Panc1 (cell line): Measurements from ENCODE around the gene OLFML1.

Source experiments
- CTCF ChIP-seq: fragments of 450-650 bp; IDR thresholded peaks from 2 replicates; pipeline ENCODE4 v1.5.1; 2017; ENCODE audit warnings: mild to moderate bottlenecking
- POLR2AphosphoS5 ChIP-seq: IDR thresholded peaks from 2 replicates; pipeline ENCODE4 v1.6.1; 2012; ENCODE audit warnings: mild to moderate bottlenecking, low read depth, low read length, moderate library complexity

- TF ChIP-seq CTCF (no peak), POLR2AphosphoS5 (no peak)
Observed at GRCh38 chr11:7547687-7548086, 62.4 kb downstream of the OLFML1 start.
